GM18511 (cell line): ENCODE results near the gene UBL7.
A peak's percentile ranks its signal among the peaks of the same experiment; 100 is the strongest.

Source experiments
- ATAC-seq: cut with Tn5 transposase; IDR thresholded peaks from one replicate; pipeline ENCODE4 v1.9.1; 2021; ENCODE audit warnings: mild to moderate bottlenecking, moderate library complexity; ENCODE audit not compliant: unreplicated experiment

The UBL7 gene

GRCh38 chr15:74442604-74443003 lies 18.4 kb downstream of the UBL7 start:
- no peak for ATAC-seq

GRCh38 chr15:74442063-74442462 lies 18.9 kb downstream of the UBL7 start:
- no peak for ATAC-seq

- ATAC-seq, result no peak
Measured at GRCh38 chr15:74441248-74441941, 19.6 kb downstream of the UBL7 start.

- ATAC-seq, result no peak
Measured at GRCh38 chr15:74438721-74439316, 22.1 kb downstream of the UBL7 start.

- ATAC-seq, result no peak
Measured at GRCh38 chr15:74438206-74438605, 22.8 kb downstream of the UBL7 start.

- peak; percentile 15 for ATAC-seq
Measured at GRCh38 chr15:74434263-74435136, 26.5 kb downstream of the UBL7 start.

- ATAC-seq, result peak; percentile 68
Measured at GRCh38 chr15:74433592-74434262, 27.2 kb downstream of the UBL7 start, which contains the start of gene SEMA7A. Gene SEMA7A, minus strand, starts transcription at chr15:74433958. Its CDS starts 40 bp downstream, at chr15:74433918.

GRCh38 chr15:74432968-74433591 lies 27.9 kb downstream of the UBL7 start:
- no peak for ATAC-seq

- ATAC-seq, result no peak
Measured at GRCh38 chr15:74432271-74432967, 28.5 kb downstream of the UBL7 start.

- ATAC-seq, result no peak
Measured at GRCh38 chr15:74431645-74432044, 29.3 kb downstream of the UBL7 start.

GRCh38 chr15:74431116-74431515 lies 29.8 kb downstream of the UBL7 start:
- no peak for ATAC-seq

GRCh38 chr15:74430510-74430951 lies 30.4 kb downstream of the UBL7 start:
- no peak for ATAC-seq

GRCh38 chr15:74429781-74430400 lies 31.1 kb downstream of the UBL7 start:
- no peak for ATAC-seq

- no peak for ATAC-seq
Measured at GRCh38 chr15:74428970-74429780, 31.8 kb downstream of the UBL7 start.

- peak; percentile 47 for ATAC-seq
Measured at GRCh38 chr15:74428442-74428787, 32.5 kb downstream of the UBL7 start.

- ATAC-seq, result no peak
Measured at GRCh38 chr15:74427607-74428441, 33.1 kb downstream of the UBL7 start.

- no peak for ATAC-seq
Measured at GRCh38 chr15:74426404-74427281, 34.3 kb downstream of the UBL7 start.
